Fibroblast of skin of left biceps (primary cell): ENCODE measurements around the gene ENDOV.

Source experiments
- DNase-seq, 2 experiments: peaks; one replicate each; pipeline ENCODE4 v3.0.0-alpha.2; 2013; ENCODE audit warnings: low read depth in 2 of 2

Gene ENDOV

DNA sequence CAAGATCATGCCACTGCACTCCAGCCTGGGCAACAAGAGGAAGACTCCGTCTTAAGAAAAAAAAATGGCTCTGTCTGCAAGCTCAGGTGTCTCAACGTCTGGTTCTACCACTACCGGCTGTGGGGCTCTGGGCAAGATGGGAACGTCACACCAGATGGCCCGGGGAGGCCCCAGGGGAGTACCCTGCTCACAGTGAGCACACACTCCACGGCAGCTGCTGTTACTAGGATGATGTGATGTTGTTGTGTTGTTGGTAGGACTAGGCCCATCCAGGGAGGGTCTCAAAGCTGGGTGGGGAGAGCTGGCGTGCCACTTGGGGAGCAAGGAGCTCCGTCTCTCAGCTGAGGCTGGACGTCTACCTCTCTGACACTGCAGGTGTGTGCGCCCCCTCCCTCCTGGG, 70.9 kb downstream of the ENDOV start:
- no peak for DNase-seq

DNA sequence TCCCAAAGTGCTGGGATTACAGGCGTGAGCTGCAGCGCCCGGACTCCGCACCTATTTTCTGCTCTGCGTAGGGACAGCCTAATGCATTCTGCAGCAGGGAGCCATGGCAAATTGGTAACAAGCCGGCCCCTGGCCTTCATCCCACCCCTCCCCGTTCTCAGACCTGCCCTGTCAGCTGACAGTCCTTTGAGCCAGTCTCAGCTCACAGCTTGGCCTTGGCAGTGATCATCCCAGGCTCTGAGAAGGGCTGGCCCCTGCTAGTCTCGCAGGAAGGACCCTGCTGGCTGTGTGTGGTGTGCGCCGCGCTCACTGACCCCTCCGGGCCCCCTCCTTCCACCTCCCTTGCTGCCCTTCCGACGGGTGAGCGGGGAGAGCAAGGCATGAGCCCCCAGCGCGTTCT, 71.7 kb downstream of the ENDOV start:
- DNase-seq, result no peak

DNA sequence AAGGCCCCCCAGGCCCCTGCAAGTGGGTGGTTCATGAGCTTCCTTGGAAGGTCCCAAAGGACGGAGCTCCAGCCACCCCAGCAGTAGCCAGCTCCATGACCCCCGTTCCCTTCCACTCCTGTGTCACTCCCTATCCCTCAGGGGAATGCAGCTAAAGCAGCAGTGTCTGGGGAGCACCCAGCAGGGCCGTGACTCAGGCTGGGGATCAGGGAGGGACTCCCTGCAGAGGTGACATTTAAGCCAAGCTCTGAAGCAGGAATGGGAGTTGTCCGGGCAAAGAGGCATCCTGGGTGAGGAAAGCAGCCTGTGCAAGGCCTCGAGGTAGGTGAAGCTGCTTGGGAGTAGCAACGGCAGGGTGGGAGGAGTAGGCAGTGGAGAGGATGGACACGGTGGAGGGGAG, 72.5 kb downstream of the ENDOV start:
- DNase-seq, result no peak
